ENCODE results near the gene ZNF823.

ZNF823 gene

GRCh38 chr19:11729586-11729985 is 9.2 kb downstream of the ZNF823 start:
- no peaks in the 10 kb centered on the region for H3K36me3 ChIP-seq (ENCODE audit: control insufficient read depth, insufficient read depth, low read length)

GRCh38 chr19:11722414-11722813 is 16.3 kb downstream of the ZNF823 start:
- Histone ChIP-seq H3K4me1 (no peaks in the 10 kb centered on the region), H3K4me3 (ENCODE audit: low read depth, low read length) (no peak overlapping the region), H3K4me2 (ENCODE audit: low read length) (no peak overlapping the region), H3K27ac (no peak overlapping the region), H2AFZ (no peak overlapping the region), H3K9me3 (ENCODE audit: control insufficient read depth, low read length) (no peaks in the 10 kb centered on the region), H3K79me2 (peaks cover 2% of the 10 kb centered on the region), H3K27me3 (ENCODE audit: control insufficient read depth, insufficient read depth, low read length) (no peaks in the 10 kb centered on the region), H3K9ac (no peak overlapping the region), H3K36me3 (ENCODE audit: control insufficient read depth, insufficient read depth, low read length) (peaks cover 6% of the 10 kb centered on the region)
- TF ChIP-seq CTCF (IDR thresholded peaks at IDR 0.05), result no peak

More at GRCh38 chr19:11729586-11729985, 9.2 kb downstream of the ZNF823 start:
- H3K79me2 ChIP-seq, result peaks cover 39% of the 10 kb centered on the region
- no peaks in the 10 kb centered on the region for H3K27me3 ChIP-seq (ENCODE audit: control insufficient read depth, insufficient read depth, low read length)
- H3K4me1 ChIP-seq, result no peaks in the 10 kb centered on the region
- H3K9ac ChIP-seq, result no peak overlapping the region
- H3K4me3 ChIP-seq (ENCODE audit: low read depth, low read length), result no peak overlapping the region
- H3K4me2 ChIP-seq (ENCODE audit: low read length), result no peak overlapping the region
- no peak overlapping the region for H3K27ac ChIP-seq
- no peak for TF ChIP-seq CTCF (IDR thresholded peaks at IDR 0.05)
- no peak overlapping the region for H2AFZ ChIP-seq
- no peaks in the 10 kb centered on the region for H3K9me3 ChIP-seq (ENCODE audit: control insufficient read depth, low read length)

- no peaks in the 10 kb centered on the region for H3K4me1 ChIP-seq
- no peak overlapping the region for H3K9ac ChIP-seq
- no peak overlapping the region for H3K27ac ChIP-seq
- peaks cover 2% of the 10 kb centered on the region for H3K79me2 ChIP-seq
- H3K9me3 ChIP-seq (ENCODE audit: control insufficient read depth, low read length), result no peaks in the 10 kb centered on the region
- no peak for TF ChIP-seq CTCF (IDR thresholded peaks at IDR 0.05)
- no peak overlapping the region for H3K4me3 ChIP-seq (ENCODE audit: low read depth, low read length)
- H3K36me3 ChIP-seq (ENCODE audit: control insufficient read depth, insufficient read depth, low read length), result peaks cover 6% of the 10 kb centered on the region
- H2AFZ ChIP-seq, result no peak overlapping the region
- H3K27me3 ChIP-seq (ENCODE audit: control insufficient read depth, insufficient read depth, low read length), result no peaks in the 10 kb centered on the region
- H3K4me2 ChIP-seq (ENCODE audit: low read length), result no peak overlapping the region
Measured at GRCh38 chr19:11721681-11722080, 17.1 kb downstream of the ZNF823 start.

- Histone ChIP-seq H3K79me2 (no peaks in the 10 kb centered on the region), H3K4me2 (ENCODE audit: low read length) (no peak overlapping the region), H3K27ac (no peak overlapping the region), H3K4me3 (ENCODE audit: low read depth, low read length) (no peak overlapping the region), H2AFZ (no peak overlapping the region), H3K36me3 (ENCODE audit: control insufficient read depth, insufficient read depth, low read length) (no peaks in the 10 kb centered on the region), H3K9ac (no peak overlapping the region), H3K9me3 (ENCODE audit: control insufficient read depth, low read length) (no peaks in the 10 kb centered on the region), H3K4me1 (no peaks in the 10 kb centered on the region), H3K27me3 (ENCODE audit: control insufficient read depth, insufficient read depth, low read length) (no peaks in the 10 kb centered on the region)
- no peak for TF ChIP-seq CTCF (IDR thresholded peaks at IDR 0.05)
Measured at GRCh38 chr19:11710313-11710712, 28.4 kb downstream of the ZNF823 start.

- no peaks in the 10 kb centered on the region for H3K79me2 ChIP-seq
- no peaks in the 10 kb centered on the region for H3K27me3 ChIP-seq (ENCODE audit: control insufficient read depth, insufficient read depth, low read length)
- no peak overlapping the region for H3K4me3 ChIP-seq (ENCODE audit: low read depth, low read length)
- H3K36me3 ChIP-seq (ENCODE audit: control insufficient read depth, insufficient read depth, low read length), result no peaks in the 10 kb centered on the region
- H2AFZ ChIP-seq, result no peak overlapping the region
- no peaks in the 10 kb centered on the region for H3K4me1 ChIP-seq
- no peak overlapping the region for H3K4me2 ChIP-seq (ENCODE audit: low read length)
- no peak overlapping the region for H3K27ac ChIP-seq
- TF ChIP-seq CTCF (IDR thresholded peaks at IDR 0.05), result no peak
- H3K9ac ChIP-seq, result no peak overlapping the region
- no peaks in the 10 kb centered on the region for H3K9me3 ChIP-seq (ENCODE audit: control insufficient read depth, low read length)
Measured at GRCh38 chr19:11708457-11708856, 30.3 kb downstream of the ZNF823 start.

All from parathyroid adenoma (tissue), 2 donors.